B cell (primary cell): ENCODE measurements around the gene SAMD10. TPM values are rescaled to one million over a fixed set of nuclear protein-coding genes. Genes with fewer than 3 reads are reported as not detected.

Experiments
- ATAC-seq: fragments of 200-7000 bp; cut with Tn5 transposase; one replicate; pipeline ENCODE4 v1.10.0; 2021; ENCODE audit warnings: low read depth, mild to moderate bottlenecking, moderate number of reproducible peaks, moderate library complexity
- CTCF ChIA-PET: fragments of 350-600 bp; sonication (Branson Sonifier 250); formaldehyde crosslinking; loops from one replicate; lab custom pipeline; 2021; ENCODE audit warnings: antibody characterized with exemption, inconsistent platforms; lab: Charles Lee
- POLR2A ChIA-PET: fragments of 350-600 bp; sonication (Branson Sonifier 250); formaldehyde crosslinking; loops from one replicate; lab custom pipeline; 2021; ENCODE audit warnings: antibody characterized with exemption; lab: Charles Lee
- DNase-seq: peaks from one replicate; pipeline ENCODE4 v3.0.0; 2013
- H2AFZ ChIP-seq: 2 replicates; pipeline ENCODE4 v1.6.1; 2012; ENCODE audit warnings: mild to moderate bottlenecking, low read depth, low read length; ENCODE audit not compliant: insufficient read depth, poor library complexity, severe bottlenecking
- H3K27ac ChIP-seq, 2 donors: 1 replicate in 1 of 2; 2 replicates in 1 of 2; pipeline ENCODE4 v1.5.1; 2012 to 2013; ENCODE audit warnings: low read length in 2 of 2, mild to moderate bottlenecking in 2 of 2, moderate library complexity in 1 of 2
- H3K27me3 ChIP-seq, 4 experiments: fragments of 200-600 bp in 1 of 4; sonication (generic) in 1 of 4; replicated peaks in 1 of 4; 1 replicate in 2 of 4; 2 replicates in 2 of 4; pipeline versions ENCODE4 v1.6.1 to v1.7.0; 2013 to 2016; ENCODE audit warnings: low read length in 3 of 4, mild to moderate bottlenecking in 2 of 4, mixed read lengths in 1 of 4, moderate library complexity in 1 of 4; ENCODE audit not compliant: insufficient read depth in 4 of 4, control insufficient read depth in 3 of 4; ENCODE audit errors: control extremely low read depth in 1 of 4
- H3K36me3 ChIP-seq, 2 experiments: replicated peaks in 1 of 2; 1 replicate in 1 of 2; 2 replicates in 1 of 2; pipeline versions ENCODE4 v1.6.1 to v1.7.1; 2013; ENCODE audit warnings: low read length in 1 of 2; ENCODE audit not compliant: insufficient read depth in 2 of 2, control insufficient read depth in 1 of 2; ENCODE audit errors: control extremely low read depth in 1 of 2, extremely low read depth in 1 of 2
- H3K4me1 ChIP-seq, 2 donors: fragments of 200-600 bp in 1 of 2; sonication (generic) in 1 of 2; 1 replicate in 1 of 2; 2 replicates in 1 of 2; pipeline versions ENCODE4 v1.5.1 to v1.6.1; 2013 to 2017; ENCODE audit warnings: low read length in 2 of 2; ENCODE audit not compliant: control insufficient read depth in 2 of 2, insufficient read depth in 2 of 2
- H3K4me2 ChIP-seq: replicated peaks from 2 replicates; pipeline ENCODE3; 2012; ENCODE audit warnings: mild to moderate bottlenecking, low read depth, low read length; ENCODE audit not compliant: poor library complexity, severe bottlenecking
- H3K4me3 ChIP-seq, 5 experiments: fragments of 200-600 bp in 1 of 5; sonication (generic) in 1 of 5; 1 replicate in 3 of 5; 2 replicates in 2 of 5; pipeline versions ENCODE4 v1.5.1 to v1.7.0; 2011 to 2016; ENCODE audit warnings: low read length in 4 of 5, mild to moderate bottlenecking in 4 of 5, low read depth in 2 of 5, control low read depth in 1 of 5, moderate library complexity in 1 of 5; ENCODE audit not compliant: insufficient read depth in 1 of 5; ENCODE audit errors: control extremely low read depth in 1 of 5, extremely low read depth in 1 of 5
- H3K79me2 ChIP-seq: fragments of 200-600 bp; sonication (generic); one replicate; pipeline ENCODE4 v1.6.0; 2016; ENCODE audit warnings: low read length; ENCODE audit not compliant: control insufficient read depth, insufficient read depth
- H3K9ac ChIP-seq: fragments of 200-600 bp; sonication (generic); 2 replicates; pipeline ENCODE4 v1.6.1; 2017; ENCODE audit warnings: mild to moderate bottlenecking, low read length, moderate library complexity
- H3K9me3 ChIP-seq, 3 donors: one replicate each; pipeline versions ENCODE4 v1.6.1 to v1.7.1; 2013; ENCODE audit warnings: low read length in 2 of 3; ENCODE audit not compliant: control insufficient read depth in 2 of 3, insufficient read depth in 1 of 3; ENCODE audit errors: control extremely low read depth in 1 of 3
- H4K20me1 ChIP-seq: 2 replicates; pipeline ENCODE4 v1.6.0; 2012; ENCODE audit warnings: mild to moderate bottlenecking, low read length; ENCODE audit not compliant: insufficient read depth, control insufficient read depth, poor library complexity, severe bottlenecking
- H3K27ac Mint-ChIP-seq: one replicate; pipeline ENCODE4 v1.8.0; 2021; ENCODE audit warnings: mixed read lengths
- H3K27me3 Mint-ChIP-seq: one replicate; pipeline ENCODE4 v1.8.0; 2021; ENCODE audit warnings: mixed read lengths
- H3K4me1 Mint-ChIP-seq: one replicate; pipeline ENCODE4 v1.8.0; 2021; ENCODE audit warnings: mixed read lengths
- H3K4me3 Mint-ChIP-seq: one replicate; pipeline ENCODE4 v1.8.0; 2021; ENCODE audit warnings: mixed read lengths
- H3K9me3 Mint-ChIP-seq: one replicate; pipeline ENCODE4 v1.8.0; 2022; ENCODE audit warnings: mixed read lengths; ENCODE audit not compliant: insufficient read depth
- EZH2 ChIP-seq: IDR thresholded peaks from 2 replicates; pipeline ENCODE4 v1.6.1; 2012; ENCODE audit warnings: borderline replicate concordance, low read depth, mild to moderate bottlenecking, moderate library complexity, low read length; ENCODE audit not compliant: insufficient read depth, poor library complexity, severe bottlenecking
- WGBS: methylation state at CpG from one replicate; pipeline ENCODE4 v1.1.5; 2013; ENCODE audit warnings: missing lambda C conversion rate; ENCODE audit not compliant: insufficient coverage; 5-methylcytosine and 5-hydroxymethylcytosine counted together
- intact Hi-C: fragments of 100-400 bp; cut with micrococcal nuclease; formaldehyde crosslinking; loops from one replicate; pipeline ENCODE4 v1.10.0; 2022
- polyA plus RNA-seq: library from polyadenylated mRNA; depleted of rRNA; stranded (reverse); fragments of >200 nt; gene quantifications from 2 replicates; pipeline ENCODE4 v1.2.3, GENCODE V29; 2012
- total RNA-seq, 2 donors: library from RNA; stranded (reverse); fragments of 120-200 nt in 1 of 2; gene quantifications; 1 replicate in 1 of 2; 2 replicates in 1 of 2; pipeline versions ENCODE4 v1.2.3 to v1.2.4, GENCODE V29; 2013 to 2022
- TF ChIP-seq, protein P1 (sequence below): fragments of 200-600 bp; IDR thresholded peaks from one replicate; pipeline ENCODE4 v1.8.0; 2022; ENCODE audit warnings: antibody characterized with exemption, mild to moderate bottlenecking

The SAMD10 gene
- total and polyA plus RNA-seq, 2 donors (not counting 1 experiment from before 2014, with no cell fraction given): 12.7 to 34.2 TPM

DNA sequence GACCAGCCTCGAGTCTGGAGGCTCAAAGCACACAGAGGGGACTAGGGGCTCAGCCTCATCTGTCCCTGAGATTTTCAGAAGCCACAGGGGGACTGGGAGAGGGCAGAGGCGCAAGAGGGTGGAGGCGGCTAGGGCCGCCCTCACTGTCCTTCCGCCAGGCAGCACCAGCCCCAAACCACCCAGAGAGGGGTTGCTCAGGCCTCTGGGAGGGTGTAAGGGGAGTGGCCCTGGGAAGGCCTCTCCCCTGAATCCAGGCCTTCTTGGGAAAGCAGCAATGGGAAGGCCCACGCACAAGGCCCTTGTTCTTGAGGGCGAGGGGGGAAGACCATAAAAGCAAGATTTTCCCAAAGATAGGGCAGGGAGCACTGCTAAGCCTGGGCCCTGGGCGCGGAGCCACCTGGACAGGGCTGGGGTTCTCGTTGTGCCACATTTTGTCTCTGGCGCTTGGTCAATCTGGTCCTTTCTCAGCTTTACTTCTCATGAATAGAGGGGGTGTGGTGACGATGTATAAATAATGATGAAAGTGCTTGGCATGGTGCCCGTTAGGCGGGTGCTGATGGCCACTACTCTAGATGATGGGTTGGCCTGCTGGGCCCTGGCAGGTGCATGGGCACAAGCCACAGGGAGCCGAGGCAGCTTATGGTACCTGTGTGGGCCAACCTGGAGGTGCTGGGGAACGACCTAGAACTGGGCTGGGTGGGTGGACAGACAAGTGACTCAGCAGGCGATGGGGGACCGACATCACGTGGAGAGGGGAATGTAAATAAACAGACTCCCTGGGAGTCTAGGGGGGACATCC, 4.8 kb downstream of the SAMD10 start:
- H3K27ac ChIP-seq: no peak overlapping the region
- H3K27me3 ChIP-seq: no peaks in the 10 kb centered on the region
- H3K4me3 ChIP-seq: no peak overlapping the region
- H3K4me1 ChIP-seq: peaks cover 17 to 29% of the 10 kb centered on the region in 2 donors
- no peaks in the 10 kb centered on the region for H3K9me3 ChIP-seq
- Mint-ChIP-seq H3K27me3 (no peaks in the 10 kb centered on the region), H3K9me3 (no peaks in the 10 kb centered on the region), H3K4me1 (peaks cover 23% of the 10 kb centered on the region), H3K27ac (no peak overlapping the region), H3K4me3 (no peak overlapping the region)
- TF ChIP-seq, protein P1, sequence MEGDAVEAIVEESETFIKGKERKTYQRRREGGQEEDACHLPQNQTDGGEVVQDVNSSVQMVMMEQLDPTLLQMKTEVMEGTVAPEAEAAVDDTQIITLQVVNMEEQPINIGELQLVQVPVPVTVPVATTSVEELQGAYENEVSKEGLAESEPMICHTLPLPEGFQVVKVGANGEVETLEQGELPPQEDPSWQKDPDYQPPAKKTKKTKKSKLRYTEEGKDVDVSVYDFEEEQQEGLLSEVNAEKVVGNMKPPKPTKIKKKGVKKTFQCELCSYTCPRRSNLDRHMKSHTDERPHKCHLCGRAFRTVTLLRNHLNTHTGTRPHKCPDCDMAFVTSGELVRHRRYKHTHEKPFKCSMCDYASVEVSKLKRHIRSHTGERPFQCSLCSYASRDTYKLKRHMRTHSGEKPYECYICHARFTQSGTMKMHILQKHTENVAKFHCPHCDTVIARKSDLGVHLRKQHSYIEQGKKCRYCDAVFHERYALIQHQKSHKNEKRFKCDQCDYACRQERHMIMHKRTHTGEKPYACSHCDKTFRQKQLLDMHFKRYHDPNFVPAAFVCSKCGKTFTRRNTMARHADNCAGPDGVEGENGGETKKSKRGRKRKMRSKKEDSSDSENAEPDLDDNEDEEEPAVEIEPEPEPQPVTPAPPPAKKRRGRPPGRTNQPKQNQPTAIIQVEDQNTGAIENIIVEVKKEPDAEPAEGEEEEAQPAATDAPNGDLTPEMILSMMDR: no peak
- no peak for TF ChIP-seq EZH2
- no peak overlapping the region for H3K9ac ChIP-seq
- WGBS: 94% methylated on average over 17 of the region's 19 CpGs
- no peak overlapping the region for H2AFZ ChIP-seq
- intact Hi-C loops: loop anchor here (1.0 kb wide), 3 partner anchors 188 to 478 kb away; no protein-coding TSS in a partner anchor
- H3K79me2 ChIP-seq: no peaks in the 10 kb centered on the region
- H3K36me3 ChIP-seq: peaks cover 0 to 2% of the 10 kb centered on the region in 2 experiments
- ChIA-PET POLR2A (interaction anchor here (1.0 kb wide), 1 partner anchor 17 kb away, joined by 3 read pairs; no protein-coding TSS in a partner anchor), CTCF (interaction anchor here (0.6 to 3.0 kb wide), 31 partner anchors 8 to 752 kb away, joined by 3 to 26 read pairs (median 5); partner anchors contain the start of genes ARFRP1, PPDPF, PTK6 and TPD52L2)
- H4K20me1 ChIP-seq: peaks cover 10% of the 10 kb centered on the region
- ATAC-seq (no peak), DNase-seq (no peak)
- no peak overlapping the region for H3K4me2 ChIP-seq
